ENCODE measurements around the gene TRAF6. TPM values are rescaled to one million over a fixed set of nuclear protein-coding genes. Genes with fewer than 3 reads are reported as not detected.
"Not testable (repeated sequence)": the region's sequence is repeated elsewhere in the genome, so short reads cannot be mapped to it uniquely, and the experiment has no call there.

Gene TRAF6, protein sequence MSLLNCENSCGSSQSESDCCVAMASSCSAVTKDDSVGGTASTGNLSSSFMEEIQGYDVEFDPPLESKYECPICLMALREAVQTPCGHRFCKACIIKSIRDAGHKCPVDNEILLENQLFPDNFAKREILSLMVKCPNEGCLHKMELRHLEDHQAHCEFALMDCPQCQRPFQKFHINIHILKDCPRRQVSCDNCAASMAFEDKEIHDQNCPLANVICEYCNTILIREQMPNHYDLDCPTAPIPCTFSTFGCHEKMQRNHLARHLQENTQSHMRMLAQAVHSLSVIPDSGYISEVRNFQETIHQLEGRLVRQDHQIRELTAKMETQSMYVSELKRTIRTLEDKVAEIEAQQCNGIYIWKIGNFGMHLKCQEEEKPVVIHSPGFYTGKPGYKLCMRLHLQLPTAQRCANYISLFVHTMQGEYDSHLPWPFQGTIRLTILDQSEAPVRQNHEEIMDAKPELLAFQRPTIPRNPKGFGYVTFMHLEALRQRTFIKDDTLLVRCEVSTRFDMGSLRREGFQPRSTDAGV
- total RNA-seq: 1 to 10 TPM; 7.5 to 9.2 TPM

DNA sequence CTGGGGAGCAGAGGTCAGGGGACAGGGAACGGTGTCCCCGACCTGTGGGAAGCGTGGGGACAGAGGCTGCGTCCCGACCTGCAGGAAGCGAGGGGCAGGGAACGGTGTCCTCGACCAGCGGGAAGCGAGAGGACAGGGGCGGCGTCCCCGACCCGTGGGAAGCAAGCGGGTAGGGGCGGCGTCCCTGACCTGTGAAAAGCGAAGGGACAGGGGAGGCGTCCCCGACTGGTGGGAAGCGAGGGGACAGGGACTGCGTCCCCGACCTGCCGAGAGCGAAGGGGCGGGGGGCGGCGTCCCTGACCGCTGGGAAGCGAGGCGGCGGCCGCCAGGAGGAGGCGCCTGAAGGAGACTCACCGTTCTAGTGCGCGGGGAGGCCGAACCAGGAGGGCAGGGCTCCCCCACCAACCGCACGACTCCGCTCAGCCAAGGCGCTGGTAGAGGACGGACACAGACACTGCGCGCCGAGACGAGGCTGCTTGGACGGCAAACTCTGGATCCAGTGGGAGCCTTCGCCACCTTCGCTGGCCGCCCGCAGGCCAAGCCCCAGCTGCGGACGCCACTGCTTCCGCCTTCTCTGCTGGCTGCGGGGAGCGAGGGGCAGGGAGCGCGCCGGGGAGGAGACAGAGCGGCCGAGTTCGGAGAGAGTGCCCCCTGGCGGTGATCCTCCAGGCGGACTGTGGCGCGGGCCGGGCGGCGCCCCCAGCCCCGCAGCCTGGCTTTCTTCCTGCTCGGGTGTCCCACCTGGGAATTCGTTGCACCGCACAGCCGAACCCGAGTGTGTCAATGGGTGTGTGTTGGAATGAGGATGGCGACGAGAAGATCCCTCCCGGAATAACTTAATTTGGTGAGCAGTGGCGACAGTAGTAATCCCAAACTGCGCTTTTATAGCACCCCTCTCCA, at the start of gene TRAF6:
Gene TRAF6, minus strand, starts transcription at position 579 of the 900 bp plus-strand sequence. CDS start 8,757 bp downstream, outside the sequence.
- H3K27me3 ChIP-seq: no peaks in the 10 kb centered on the region
- H3K9me3 ChIP-seq: no peaks in the 10 kb centered on the region
- TF ChIP-seq, protein P1, sequence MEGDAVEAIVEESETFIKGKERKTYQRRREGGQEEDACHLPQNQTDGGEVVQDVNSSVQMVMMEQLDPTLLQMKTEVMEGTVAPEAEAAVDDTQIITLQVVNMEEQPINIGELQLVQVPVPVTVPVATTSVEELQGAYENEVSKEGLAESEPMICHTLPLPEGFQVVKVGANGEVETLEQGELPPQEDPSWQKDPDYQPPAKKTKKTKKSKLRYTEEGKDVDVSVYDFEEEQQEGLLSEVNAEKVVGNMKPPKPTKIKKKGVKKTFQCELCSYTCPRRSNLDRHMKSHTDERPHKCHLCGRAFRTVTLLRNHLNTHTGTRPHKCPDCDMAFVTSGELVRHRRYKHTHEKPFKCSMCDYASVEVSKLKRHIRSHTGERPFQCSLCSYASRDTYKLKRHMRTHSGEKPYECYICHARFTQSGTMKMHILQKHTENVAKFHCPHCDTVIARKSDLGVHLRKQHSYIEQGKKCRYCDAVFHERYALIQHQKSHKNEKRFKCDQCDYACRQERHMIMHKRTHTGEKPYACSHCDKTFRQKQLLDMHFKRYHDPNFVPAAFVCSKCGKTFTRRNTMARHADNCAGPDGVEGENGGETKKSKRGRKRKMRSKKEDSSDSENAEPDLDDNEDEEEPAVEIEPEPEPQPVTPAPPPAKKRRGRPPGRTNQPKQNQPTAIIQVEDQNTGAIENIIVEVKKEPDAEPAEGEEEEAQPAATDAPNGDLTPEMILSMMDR (IDR thresholded peaks at IDR 0.05): peak; percentile 89 to 95 (median 94)
- TF ChIP-seq POLR2A (IDR thresholded peaks at IDR 0.05): peak; percentile 92 to 98 (median 98)
- intact Hi-C loops (cut with DNase I): no loop called here
- no peaks in the 10 kb centered on the region for H3K4me1 ChIP-seq
- peak; percentile 88 to 91 (median 90) for DNase-seq
- ATAC-seq: peak; percentile 96
- WGBS, 2 donors: 0 to 1% methylated on average over 49 to 79 of the region's 81 CpGs
- H3K36me3 ChIP-seq (replicated peaks in 1 of 2; ENCODE audit: insufficient read depth in 1 of 2, low read depth in 2 of 2): no peaks in the 10 kb centered on the region
- peak within 1 kb of the TSS; percentile 79 to 97 for H3K4me3 ChIP-seq
- peak within 1 kb of the TSS; percentile 87 to 97 (median 91) for H3K27ac ChIP-seq

DNA sequence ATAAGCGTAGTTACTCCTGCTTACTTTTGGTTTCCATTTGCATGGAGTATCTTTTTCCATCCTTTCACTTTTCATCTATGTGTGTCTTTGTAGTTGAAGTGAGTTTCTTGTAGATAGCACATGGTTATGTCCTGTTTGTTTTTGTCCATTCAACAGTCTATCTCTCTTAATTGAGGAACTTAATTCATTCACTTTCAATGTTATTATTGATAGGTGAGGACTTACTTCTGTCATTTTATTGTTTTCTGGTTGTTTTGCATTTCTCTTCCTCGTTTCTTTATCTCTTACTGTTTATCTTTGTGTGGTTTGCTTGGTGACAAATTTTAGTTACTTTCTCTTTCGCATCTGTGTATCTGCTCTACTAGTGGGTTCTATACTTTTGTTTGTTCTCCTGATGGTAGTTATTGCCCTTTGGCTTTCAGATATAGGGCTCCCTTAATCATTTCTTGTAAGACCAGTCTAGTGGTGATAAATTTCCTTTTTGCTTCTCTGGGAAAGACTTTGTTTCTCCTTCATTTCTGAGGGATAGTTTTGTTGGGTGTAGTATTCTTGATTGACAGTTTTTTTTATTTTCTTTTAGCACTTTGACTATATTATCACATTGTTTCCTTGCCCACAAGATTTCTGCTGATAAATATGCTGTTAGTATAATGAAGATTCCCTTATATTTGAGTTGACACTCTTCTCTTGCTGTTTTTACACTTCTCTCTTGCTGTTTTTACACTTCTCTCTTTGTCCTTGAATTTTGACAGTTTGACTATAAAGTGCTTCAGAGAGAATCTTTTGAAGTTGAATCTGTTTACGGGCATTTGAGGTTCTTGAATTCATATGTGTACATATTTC, 48.7 kb upstream of the TRAF6 start:
- Histone ChIP-seq H3K4me1 (no peaks in the 10 kb centered on the region), H3K9me3 (no peaks in the 10 kb centered on the region), H3K27ac (no peak overlapping the region), H3K4me3 (no peak overlapping the region), H3K27me3 (no peaks in the 10 kb centered on the region), H3K36me3 (replicated peaks in 1 of 2; ENCODE audit: insufficient read depth in 1 of 2, low read depth in 2 of 2) (no peaks in the 10 kb centered on the region)
- 55 to 61% methylated on average over 4 of the region's 4 CpGs for WGBS, 2 donors
- TF ChIP-seq POLR2A (IDR thresholded peaks at IDR 0.05): no peak
- TF ChIP-seq, protein P1 (IDR thresholded peaks at IDR 0.05): no peak
- intact Hi-C loops (cut with DNase I): no loop called here
- ATAC-seq: no peak
- DNase-seq: no peak

DNA sequence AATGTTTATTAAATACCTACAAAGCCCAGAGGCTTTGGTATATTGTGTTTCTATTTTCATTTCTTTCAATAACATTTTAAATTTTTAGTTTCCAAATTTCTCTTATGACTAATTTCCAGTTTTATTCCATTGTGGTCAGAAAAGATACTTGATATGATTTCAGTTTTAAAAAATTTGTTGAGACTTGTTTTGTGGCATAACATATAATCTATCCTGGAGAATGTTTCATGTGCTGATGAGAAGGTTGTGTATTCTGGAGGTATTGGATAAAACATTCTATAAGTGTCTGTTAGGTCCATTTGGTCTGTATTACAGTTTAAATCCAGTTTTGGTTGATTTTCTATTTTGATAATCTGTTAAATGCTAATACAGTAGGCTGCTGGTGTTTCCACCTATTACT, 47.9 kb upstream of the TRAF6 start:
- DNase-seq (no peak), ATAC-seq (no peak)
- Histone ChIP-seq H3K36me3 (replicated peaks in 1 of 2; ENCODE audit: insufficient read depth in 1 of 2, low read depth in 2 of 2) (no peaks in the 10 kb centered on the region), H3K27ac (no peak overlapping the region), H3K4me1 (no peaks in the 10 kb centered on the region), H3K9me3 (no peaks in the 10 kb centered on the region), H3K4me3 (no peak overlapping the region), H3K27me3 (no peaks in the 10 kb centered on the region)
- TF ChIP-seq, protein P1 (IDR thresholded peaks at IDR 0.05): no peak
- TF ChIP-seq POLR2A (IDR thresholded peaks at IDR 0.05): no peak
- intact Hi-C loops (cut with DNase I): no loop called here

DNA sequence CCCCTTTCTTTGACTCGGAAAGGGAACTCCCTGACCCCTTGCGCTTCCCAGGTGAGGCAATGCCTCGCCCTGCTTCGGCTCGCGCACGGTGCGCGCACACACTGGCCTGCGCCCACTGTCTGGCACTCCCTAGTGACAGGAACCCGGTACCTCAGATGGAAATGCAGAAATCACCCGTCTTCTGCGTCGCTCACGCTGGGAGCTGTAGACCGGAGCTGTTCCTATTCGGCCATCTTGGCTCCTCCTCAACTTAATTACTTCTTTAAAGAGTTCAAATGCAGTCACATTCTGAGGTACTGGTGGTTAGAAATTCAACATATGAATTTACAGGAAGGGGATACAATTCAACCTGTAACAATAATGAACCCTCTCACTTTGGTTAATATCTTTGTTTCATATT, 47.3 kb upstream of the TRAF6 start:
- WGBS, 2 donors: 89 to 95% methylated on average over 7 to 16 of the region's 17 CpGs

More for the DNA sequence above, 47.3 kb upstream of the TRAF6 start:
- H3K27ac ChIP-seq; H3K4me3 ChIP-seq; ATAC-seq; H3K27me3 ChIP-seq; H3K9me3 ChIP-seq; intact Hi-C loops (cut with DNase I); H3K4me1 ChIP-seq; DNase-seq; H3K36me3 ChIP-seq (replicated peaks in 1 of 2; ENCODE audit: insufficient read depth in 1 of 2, low read depth in 2 of 2): not testable (repeated sequence)

Measured in body of pancreas (tissue), 4 donors.